ENCODE data around the gene PYCARD.

DNA sequence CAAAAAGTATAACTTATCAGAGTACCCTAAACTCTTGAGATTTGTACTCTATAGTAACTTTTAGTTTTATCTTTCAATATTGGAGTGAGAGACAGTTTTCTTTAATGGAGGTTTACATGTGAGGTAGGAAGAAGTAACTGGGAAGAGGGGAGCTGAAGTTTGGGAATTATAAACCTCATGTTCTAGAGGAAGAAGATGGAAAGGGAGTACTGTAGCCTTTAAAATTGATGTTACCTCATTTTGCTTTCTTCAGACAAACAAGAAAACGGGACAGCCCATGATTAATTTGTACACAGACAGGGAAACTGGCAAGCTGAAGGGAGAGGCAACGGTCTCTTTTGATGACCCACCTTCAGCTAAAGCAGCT is 13.2 kb downstream of the PYCARD start:
- no peak for TF ChIP-seq POLR2A (IDR thresholded peaks at IDR 0.05)
- TF ChIP-seq, protein P1, sequence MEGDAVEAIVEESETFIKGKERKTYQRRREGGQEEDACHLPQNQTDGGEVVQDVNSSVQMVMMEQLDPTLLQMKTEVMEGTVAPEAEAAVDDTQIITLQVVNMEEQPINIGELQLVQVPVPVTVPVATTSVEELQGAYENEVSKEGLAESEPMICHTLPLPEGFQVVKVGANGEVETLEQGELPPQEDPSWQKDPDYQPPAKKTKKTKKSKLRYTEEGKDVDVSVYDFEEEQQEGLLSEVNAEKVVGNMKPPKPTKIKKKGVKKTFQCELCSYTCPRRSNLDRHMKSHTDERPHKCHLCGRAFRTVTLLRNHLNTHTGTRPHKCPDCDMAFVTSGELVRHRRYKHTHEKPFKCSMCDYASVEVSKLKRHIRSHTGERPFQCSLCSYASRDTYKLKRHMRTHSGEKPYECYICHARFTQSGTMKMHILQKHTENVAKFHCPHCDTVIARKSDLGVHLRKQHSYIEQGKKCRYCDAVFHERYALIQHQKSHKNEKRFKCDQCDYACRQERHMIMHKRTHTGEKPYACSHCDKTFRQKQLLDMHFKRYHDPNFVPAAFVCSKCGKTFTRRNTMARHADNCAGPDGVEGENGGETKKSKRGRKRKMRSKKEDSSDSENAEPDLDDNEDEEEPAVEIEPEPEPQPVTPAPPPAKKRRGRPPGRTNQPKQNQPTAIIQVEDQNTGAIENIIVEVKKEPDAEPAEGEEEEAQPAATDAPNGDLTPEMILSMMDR (IDR thresholded peaks at IDR 0.05 in 8 of 11, conservative IDR thresholded peaks at IDR 0.05 in 3 of 11), result no peak

Measured in spleen (tissue), 7 donors.